DMS79 treated with DMSO at 0.1 percent for 48 hours (cell line): ENCODE results near the gene FTO.

Experiments
- DNase-seq: peaks from one replicate; lab custom pipeline; 2025; lab: John Stamatoyannopoulos, UW

Gene FTO

GRCh38 chr16:53900667-53901066 lies 196.7 kb downstream of the FTO start:
- DNase-seq, result no peak

GRCh38 chr16:53901408-53901807 lies 197.5 kb downstream of the FTO start:
- DNase-seq, result peak; percentile 88

GRCh38 chr16:53904533-53904932 lies 200.6 kb downstream of the FTO start:
- no peak for DNase-seq

GRCh38 chr16:53905028-53905427 lies 201.1 kb downstream of the FTO start:
- DNase-seq, result no peak

GRCh38 chr16:53908731-53909130 lies 204.8 kb downstream of the FTO start:
- peak; percentile 5 for DNase-seq

- DNase-seq, result no peak
Observed at GRCh38 chr16:53910990-53911389, 207.0 kb downstream of the FTO start.

- DNase-seq, result no peak
Observed at GRCh38 chr16:53911513-53911912, 207.6 kb downstream of the FTO start.

GRCh38 chr16:53912155-53912554 lies 208.2 kb downstream of the FTO start:
- DNase-seq, result peak; percentile 17

- no peak for DNase-seq
Observed at GRCh38 chr16:53913099-53913870, 209.3 kb downstream of the FTO start.

GRCh38 chr16:53913920-53914319 lies 210.0 kb downstream of the FTO start:
- no peak for DNase-seq

GRCh38 chr16:53914736-53915135 lies 210.8 kb downstream of the FTO start:
- no peak for DNase-seq

- DNase-seq, result no peak
Observed at GRCh38 chr16:53915452-53916160, 211.7 kb downstream of the FTO start.

- DNase-seq, result no peak
Observed at GRCh38 chr16:53920988-53921387, 217.0 kb downstream of the FTO start.

- DNase-seq, result no peak
Observed at GRCh38 chr16:53922067-53922806, 218.3 kb downstream of the FTO start.

GRCh38 chr16:53922807-53923571 lies 219.0 kb downstream of the FTO start:
- DNase-seq, result peak; percentile 89

- DNase-seq, result peak; percentile 9
Observed at GRCh38 chr16:53924331-53925106, 220.6 kb downstream of the FTO start.

- no peak for DNase-seq
Observed at GRCh38 chr16:53925107-53925410, 221.1 kb downstream of the FTO start.

- DNase-seq, result peak; percentile 25
Observed at GRCh38 chr16:53925526-53925925, 221.6 kb downstream of the FTO start.

GRCh38 chr16:53926209-53926608 lies 222.3 kb downstream of the FTO start:
- DNase-seq, result no peak

GRCh38 chr16:53932975-53933374 lies 229.0 kb downstream of the FTO start:
- DNase-seq, result no peak

- DNase-seq, result peak; percentile 49
Observed at GRCh38 chr16:53933407-53933806, 229.5 kb downstream of the FTO start.
